HG02840 (cell line): ENCODE data around the gene JAKMIP3.

Experiments
- ATAC-seq: cut with Tn5 transposase; IDR thresholded peaks from one replicate; pipeline ENCODE4 v1.9.1; 2021; ENCODE audit warnings: mild to moderate bottlenecking, moderate library complexity, moderate number of reproducible peaks; ENCODE audit not compliant: unreplicated experiment, low FRiP score

The JAKMIP3 gene

GRCh38 chr10:132109341-132110110, 43.8 kb downstream of the JAKMIP3 start:
- no peak for ATAC-seq

DNA sequence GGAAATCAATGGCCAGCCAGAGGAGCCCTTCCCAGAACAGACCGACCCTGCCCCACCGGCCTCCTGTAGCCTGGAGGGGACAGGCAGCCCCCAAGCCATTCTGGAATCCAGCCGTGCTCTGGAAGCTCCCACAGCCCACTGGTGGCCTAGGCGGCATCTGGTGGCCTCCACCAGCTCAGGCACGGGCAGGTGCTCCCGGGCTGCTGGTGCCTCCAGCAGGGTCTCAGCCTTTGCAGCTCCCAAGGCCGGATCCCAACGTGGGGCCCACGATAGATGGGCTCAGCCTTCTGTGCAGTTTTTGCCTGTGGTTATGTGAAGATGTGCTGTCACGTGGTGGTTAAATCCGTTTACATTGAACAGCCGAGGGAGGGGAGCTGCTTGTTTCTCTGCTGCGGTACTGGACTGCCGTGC, 44.4 kb downstream of the JAKMIP3 start:
- no peak for ATAC-seq

- ATAC-seq: no peak
These were observed 45.0 kb downstream of the JAKMIP3 start for GRCh38 chr10:132110713-132111112.

- no peak for ATAC-seq
These were observed 45.5 kb downstream of the JAKMIP3 start for GRCh38 chr10:132111121-132111731.

DNA sequence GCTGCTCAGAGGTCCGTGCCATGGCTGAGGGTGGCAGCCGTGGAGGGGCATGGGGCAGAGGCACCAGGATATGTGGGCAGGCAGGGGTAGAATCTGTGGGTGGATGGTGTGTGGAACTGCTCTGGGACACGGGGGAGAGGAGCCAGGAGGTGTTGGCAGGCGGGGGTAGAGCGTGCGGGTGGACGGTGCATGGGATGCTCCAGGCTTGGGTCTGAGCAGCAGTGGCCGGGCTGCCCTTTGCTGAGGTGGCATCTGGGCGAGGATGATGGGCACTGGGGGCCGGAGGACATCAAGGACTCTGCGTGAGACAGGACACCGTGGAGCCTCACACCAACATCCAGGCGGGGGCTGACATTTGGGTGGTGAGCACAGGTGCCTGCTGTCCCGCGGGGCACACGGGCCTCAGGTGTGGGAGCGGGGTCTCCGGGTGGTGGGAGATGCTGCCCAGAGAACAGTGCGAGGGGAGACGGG, 46.2 kb downstream of the JAKMIP3 start:
- ATAC-seq: no peak

DNA sequence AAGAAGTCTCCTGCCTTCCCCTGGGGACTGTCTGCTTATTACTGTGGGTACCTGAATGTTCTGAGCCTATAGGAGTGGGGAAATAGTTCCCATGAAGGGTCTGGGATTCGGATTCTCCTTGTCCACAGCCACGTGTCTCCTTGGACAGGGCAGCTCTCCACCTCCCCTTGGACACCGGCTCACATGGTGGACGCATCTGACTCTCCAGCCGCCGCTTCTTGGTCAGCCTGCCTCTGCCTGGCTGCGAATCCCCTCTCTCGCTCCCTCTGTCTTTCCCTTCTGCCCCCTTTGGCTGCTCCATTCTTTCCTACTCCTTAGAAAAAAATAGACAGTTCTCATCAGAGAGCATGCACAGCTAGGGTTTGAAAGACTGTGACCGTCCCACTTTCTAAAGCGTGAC, 46.9 kb downstream of the JAKMIP3 start:
- ATAC-seq: no peak

- ATAC-seq: no peak
These were observed 47.5 kb downstream of the JAKMIP3 start for GRCh38 chr10:132113206-132113605.

GRCh38 chr10:132113766-132114365, 48.1 kb downstream of the JAKMIP3 start:
- ATAC-seq: no peak

GRCh38 chr10:132114953-132115520, 49.3 kb downstream of the JAKMIP3 start:
- ATAC-seq: no peak
